Stimulated activated naive B cell treated with anti-CD40 and anti-IgM and Interleukin-4, amounts not matched to agents 10 μg/mL and 1 μg/mL and 100 μg/mL, for 72 hours (primary cell): ENCODE results near the gene CCDC88C.
"Not testable (repeated sequence)": the region's sequence is repeated elsewhere in the genome, so short reads cannot be mapped to it uniquely, and the experiment has no call there.

Source experiments
- ATAC-seq, 2 donors: fragments of 150-1000 bp; cut with Tn5 transposase; replicated peaks; 2 replicates each; pipeline ENCODE4 v1.10.0; 2021; ENCODE audit warnings: moderate library complexity in 1 of 2
- DNase-seq: peaks from one replicate; pipeline ENCODE4 v3.0.0; 2021
- H3K27ac Mint-ChIP-seq: one replicate; pipeline ENCODE4 v1.8.0; 2022; ENCODE audit warnings: mild to moderate bottlenecking, mixed read lengths
- H3K27me3 Mint-ChIP-seq, 2 donors: one replicate each; pipeline ENCODE4 v1.8.0; 2022; ENCODE audit warnings: mixed read lengths in 2 of 2
- H3K36me3 Mint-ChIP-seq, 2 donors: one replicate each; pipeline ENCODE4 v1.8.0; 2022; ENCODE audit warnings: mixed read lengths in 2 of 2, mild to moderate bottlenecking in 1 of 2
- H3K4me1 Mint-ChIP-seq, 2 donors: one replicate each; pipeline ENCODE4 v1.8.0; 2022; ENCODE audit warnings: mixed read lengths in 2 of 2, mild to moderate bottlenecking in 1 of 2
- H3K4me3 Mint-ChIP-seq, 2 donors: one replicate each; pipeline ENCODE4 v1.8.0; 2022; ENCODE audit warnings: mild to moderate bottlenecking in 2 of 2, mixed read lengths in 2 of 2, moderate library complexity in 1 of 2
- H3K9me3 Mint-ChIP-seq, 2 donors: one replicate each; pipeline ENCODE4 v1.8.0; 2022; ENCODE audit warnings: mixed read lengths in 2 of 2, mild to moderate bottlenecking in 1 of 2

CCDC88C gene

DNA sequence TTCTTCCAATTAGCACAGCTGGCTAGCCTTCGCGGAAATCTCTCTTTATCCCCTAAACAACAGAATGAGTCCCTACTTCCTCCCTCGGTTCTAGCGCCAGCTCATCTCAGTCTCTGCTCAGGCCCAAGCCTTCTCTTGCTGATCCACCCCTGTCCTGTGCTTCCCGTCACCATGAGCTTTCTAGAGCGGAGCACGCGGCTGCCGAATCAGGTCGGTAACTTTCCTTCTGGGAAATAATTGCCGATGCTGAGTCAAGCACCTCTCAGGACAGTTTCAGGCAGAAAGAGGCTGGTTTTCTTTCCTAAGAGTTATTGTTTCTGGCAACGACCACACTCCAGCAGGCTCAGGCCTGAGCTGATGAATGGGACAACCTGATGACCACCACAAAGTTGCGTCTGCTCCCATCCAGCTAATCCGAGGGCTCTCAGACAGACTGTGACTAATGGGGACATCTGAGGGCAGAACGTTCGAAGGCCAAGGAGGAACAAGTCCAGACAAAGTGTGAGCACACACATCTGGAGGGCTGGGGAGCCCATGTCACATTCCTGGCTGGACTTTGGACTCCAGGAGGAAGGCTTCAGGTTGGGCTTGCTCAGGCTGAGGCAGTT lies 159.5 kb downstream of the CCDC88C start:
- no peak overlapping the region for H3K4me3 Mint-ChIP-seq
- ATAC-seq (peak; percentile 24 to 30), DNase-seq (no peak)
- H3K27ac Mint-ChIP-seq, result no peak overlapping the region
- H3K36me3 Mint-ChIP-seq, result no peaks in the 10 kb centered on the region
- no peaks in the 10 kb centered on the region for H3K9me3 Mint-ChIP-seq
- H3K4me1 Mint-ChIP-seq, result peaks cover 15 to 27% of the 10 kb centered on the region in 2 donors
- H3K27me3 Mint-ChIP-seq, result peaks cover 2 to 3% of the 10 kb centered on the region in 2 donors

DNA sequence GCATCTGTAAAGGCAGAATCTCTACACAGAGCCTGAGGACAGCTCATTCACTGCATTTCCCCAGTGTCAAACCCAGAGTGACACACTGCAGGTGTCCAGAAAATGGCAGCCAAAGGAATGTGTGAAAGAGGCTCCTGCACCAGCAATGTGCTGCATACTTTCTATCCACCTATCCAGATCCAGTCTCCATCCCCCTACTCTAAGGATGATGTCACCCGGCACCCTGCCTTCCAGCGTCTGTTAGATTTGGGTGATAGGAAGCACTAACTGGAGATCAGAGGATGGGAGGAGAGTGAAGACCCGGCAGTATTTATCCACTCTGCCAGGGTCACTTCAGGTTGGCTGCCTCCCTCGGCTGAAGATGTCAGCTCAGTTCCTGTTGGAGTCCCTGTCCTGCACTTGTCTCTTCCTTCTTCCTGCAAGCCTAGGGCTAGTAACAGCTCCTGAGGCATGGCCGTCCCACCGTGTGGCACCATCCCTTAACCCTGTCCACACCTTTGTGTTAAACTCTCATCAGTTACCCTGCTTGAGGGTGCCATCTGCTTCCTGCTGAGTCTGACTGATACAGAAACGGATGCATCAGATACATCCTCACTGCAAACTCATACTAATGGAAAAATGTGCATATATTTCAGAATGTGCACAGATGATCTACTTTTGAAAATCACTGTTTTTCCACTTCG lies 160.2 kb downstream of the CCDC88C start:
- Mint-ChIP-seq H3K36me3 (no peaks in the 10 kb centered on the region), H3K4me1 (peaks cover 17 to 32% of the 10 kb centered on the region in 2 donors), H3K4me3 (no peak overlapping the region), H3K27me3 (no peaks in the 10 kb centered on the region), H3K9me3 (no peaks in the 10 kb centered on the region), H3K27ac (no peak overlapping the region)
- ATAC-seq (peak; percentile 31 to 42), DNase-seq (no peak)

- Mint-ChIP-seq H3K4me1 (peaks cover 22 to 40% of the 10 kb centered on the region in 2 donors), H3K9me3 (no peaks in the 10 kb centered on the region), H3K36me3 (no peaks in the 10 kb centered on the region), H3K27ac (no peak overlapping the region), H3K4me3 (no peak overlapping the region), H3K27me3 (no peaks in the 10 kb centered on the region)
- DNase-seq (no peak), ATAC-seq (no peak)
These were observed 161.0 kb downstream of the CCDC88C start for GRCh38 chr14:91256661-91257060.

DNA sequence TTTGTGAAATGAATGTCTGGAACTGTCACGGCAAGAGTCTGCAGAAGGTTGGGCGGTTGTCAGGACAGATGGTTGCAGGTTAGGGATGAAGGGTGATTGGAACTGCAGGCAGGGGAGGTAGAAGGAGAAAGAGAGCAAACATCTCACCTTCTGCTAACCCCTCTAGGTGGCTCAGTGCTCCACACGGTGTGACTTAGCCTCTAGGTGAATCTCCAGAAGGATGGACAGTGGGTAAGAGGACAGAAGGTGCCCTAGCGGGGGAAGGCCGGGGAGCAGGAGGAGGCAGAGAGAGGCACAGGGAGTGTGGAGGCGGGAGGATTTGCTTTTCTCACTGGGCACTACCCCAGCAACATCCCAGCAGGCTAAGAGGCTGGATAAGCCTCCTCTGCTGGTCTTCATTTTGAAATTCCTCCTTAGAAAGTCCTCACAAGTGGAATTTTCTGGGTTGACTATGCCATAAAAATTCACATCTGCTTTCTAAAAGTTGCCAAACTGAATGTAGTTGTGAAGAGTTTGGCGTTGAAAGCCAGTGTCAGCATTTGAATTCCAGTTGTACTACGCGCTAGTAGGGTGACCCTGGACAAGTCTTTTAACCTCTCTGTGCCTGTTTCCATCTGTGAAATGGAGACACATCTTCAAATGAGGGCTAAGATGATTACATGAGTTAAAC lies 162.5 kb downstream of the CCDC88C start:
- H3K36me3 Mint-ChIP-seq, result no peaks in the 10 kb centered on the region
- H3K27me3 Mint-ChIP-seq, result no peaks in the 10 kb centered on the region
- no peak overlapping the region for H3K27ac Mint-ChIP-seq
- no peak for DNase-seq
- H3K4me1 Mint-ChIP-seq, result peaks cover 29 to 53% of the 10 kb centered on the region in 2 donors
- H3K4me3 Mint-ChIP-seq, result peak overlapping the region in 1 of 2 donors; percentile 6
- ATAC-seq, result no peak
- no peaks in the 10 kb centered on the region for H3K9me3 Mint-ChIP-seq

- DNase-seq (no peak), ATAC-seq (no peak)
- no peaks in the 10 kb centered on the region for H3K27me3 Mint-ChIP-seq
- H3K27ac Mint-ChIP-seq, result peak overlapping the region; percentile 57
- peaks cover 36 to 60% of the 10 kb centered on the region in 2 donors for H3K4me1 Mint-ChIP-seq
- H3K4me3 Mint-ChIP-seq, result peak overlapping the region; percentile 76 to 85
- H3K36me3 Mint-ChIP-seq, result no peaks in the 10 kb centered on the region
- H3K9me3 Mint-ChIP-seq, result no peaks in the 10 kb centered on the region
These were observed 163.2 kb downstream of the CCDC88C start for GRCh38 chr14:91254461-91254860.

- no peaks in the 10 kb centered on the region for H3K27me3 Mint-ChIP-seq
- H3K4me1 Mint-ChIP-seq, result peaks cover 37 to 63% of the 10 kb centered on the region in 2 donors
- no peak for DNase-seq
These were observed 163.8 kb downstream of the CCDC88C start for GRCh38 chr14:91253795-91254323.

GRCh38 chr14:91252871-91253794 lies 164.5 kb downstream of the CCDC88C start:
- H3K27ac Mint-ChIP-seq, result no peak overlapping the region
- H3K27me3 Mint-ChIP-seq, result no peaks in the 10 kb centered on the region
- H3K36me3 Mint-ChIP-seq, result no peaks in the 10 kb centered on the region
- ATAC-seq (peak; percentile 33 to 48), DNase-seq (no peak)
- H3K4me3 Mint-ChIP-seq, result peak overlapping the region; percentile 76 to 85
- no peaks in the 10 kb centered on the region for H3K9me3 Mint-ChIP-seq
- peaks cover 37 to 66% of the 10 kb centered on the region in 2 donors for H3K4me1 Mint-ChIP-seq

More at GRCh38 chr14:91253795-91254323, 163.8 kb downstream of the CCDC88C start:
- Mint-ChIP-seq H3K27ac (peak overlapping the region; percentile 57), H3K36me3 (no peaks in the 10 kb centered on the region), H3K9me3 (no peaks in the 10 kb centered on the region), H3K4me3 (peak overlapping the region; percentile 76 to 85)
- ATAC-seq, result no peak

DNA sequence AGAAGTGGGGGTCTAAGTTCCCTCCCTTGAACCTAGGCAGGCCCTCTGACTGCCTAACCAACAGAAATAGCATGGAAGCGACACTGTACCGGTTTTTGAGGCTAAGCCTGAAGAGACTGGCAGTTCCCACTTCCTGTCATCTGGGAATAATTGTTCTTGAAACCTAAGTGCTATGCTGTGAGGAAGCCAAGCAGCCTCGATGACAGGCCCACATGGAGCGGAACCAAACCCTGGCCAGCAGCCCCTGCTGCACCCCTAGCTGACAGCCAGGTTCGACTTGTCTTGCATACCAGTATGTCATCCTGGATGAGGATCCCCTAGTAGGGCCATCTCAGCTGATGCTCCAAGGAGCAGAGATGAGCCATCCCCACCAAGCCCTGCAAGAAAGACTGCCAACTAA lies 166.7 kb downstream of the CCDC88C start:
- H3K9me3 Mint-ChIP-seq, result peaks cover 0 to 4% of the 10 kb centered on the region in 2 donors
- no peak overlapping the region for H3K4me3 Mint-ChIP-seq
- no peak for ATAC-seq
- DNase-seq, result no peak
- peaks cover 0 to 4% of the 10 kb centered on the region in 2 donors for H3K36me3 Mint-ChIP-seq
- peak overlapping the region; percentile 65 for H3K27ac Mint-ChIP-seq
- H3K4me1 Mint-ChIP-seq, result peaks cover 35 to 60% of the 10 kb centered on the region in 2 donors
- H3K27me3 Mint-ChIP-seq, result no peaks in the 10 kb centered on the region

DNA sequence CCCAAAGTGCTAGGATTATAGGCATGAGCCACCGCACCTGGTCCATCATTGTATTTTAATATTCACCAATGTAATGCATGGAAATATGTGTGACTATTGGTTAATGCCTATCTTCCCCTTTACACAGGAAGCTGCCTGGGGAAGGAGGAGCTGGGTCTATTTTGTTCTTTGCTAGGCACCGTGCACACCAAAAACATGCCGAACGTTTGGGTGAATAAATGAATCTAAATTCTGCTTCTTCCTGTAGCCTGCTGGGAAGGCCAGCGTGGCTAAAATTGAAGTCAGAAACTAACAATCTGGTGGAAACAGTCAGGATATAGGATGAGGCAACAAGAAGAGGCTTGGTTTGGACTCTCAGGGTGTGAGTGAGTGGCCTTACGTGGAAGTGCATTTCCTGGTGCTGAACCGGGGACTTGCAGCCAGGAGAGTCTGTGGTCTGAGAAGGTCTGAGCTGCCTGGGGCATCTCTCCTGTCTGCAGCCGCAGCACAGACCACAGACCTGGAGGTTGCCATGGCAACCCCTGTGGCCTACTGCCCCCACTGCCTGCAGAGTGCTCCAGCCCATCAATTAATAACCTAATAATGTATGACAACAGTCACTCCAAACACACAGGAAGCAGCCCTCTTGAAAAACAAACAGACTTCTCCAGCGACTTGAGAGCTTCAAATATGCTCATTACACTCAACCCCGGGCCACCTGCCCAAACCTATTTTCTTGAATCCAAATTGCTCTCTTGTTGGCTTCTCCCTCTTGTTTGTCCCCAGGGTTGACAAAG lies 167.6 kb downstream of the CCDC88C start:
- peak; percentile 76 to 80 for ATAC-seq
- H3K4me3 Mint-ChIP-seq, result peak overlapping the region; percentile 33 to 52

GRCh38 chr14:91246051-91246852 lies 171.4 kb downstream of the CCDC88C start:
- peaks cover 0 to 4% of the 10 kb centered on the region in 2 donors for H3K36me3 Mint-ChIP-seq
- H3K27ac Mint-ChIP-seq, result no peak overlapping the region
- H3K4me3 Mint-ChIP-seq, result no peak overlapping the region
- DNase-seq, result no peak
- peaks cover 0 to 8% of the 10 kb centered on the region in 2 donors for H3K9me3 Mint-ChIP-seq
- ATAC-seq, result no peak
- no peaks in the 10 kb centered on the region for H3K27me3 Mint-ChIP-seq
- H3K4me1 Mint-ChIP-seq, result peaks cover 61 to 75% of the 10 kb centered on the region in 2 donors

More for the DNA sequence above, 167.6 kb downstream of the CCDC88C start:
- peaks cover 36 to 65% of the 10 kb centered on the region in 2 donors for H3K4me1 Mint-ChIP-seq
- H3K27me3 Mint-ChIP-seq, result no peaks in the 10 kb centered on the region
- peaks cover 0 to 4% of the 10 kb centered on the region in 2 donors for H3K9me3 Mint-ChIP-seq
- peak; percentile 49 for DNase-seq
- H3K27ac Mint-ChIP-seq, result peak overlapping the region; percentile 88
- peaks cover 0 to 4% of the 10 kb centered on the region in 2 donors for H3K36me3 Mint-ChIP-seq

GRCh38 chr14:91245616-91246015 lies 172.0 kb downstream of the CCDC88C start:
- H3K27me3 Mint-ChIP-seq, H3K9me3 Mint-ChIP-seq, DNase-seq, ATAC-seq, H3K36me3 Mint-ChIP-seq, H3K27ac Mint-ChIP-seq, H3K4me3 Mint-ChIP-seq: not testable (repeated sequence)
- peaks cover 59 to 73% of the 10 kb centered on the region in 2 donors for H3K4me1 Mint-ChIP-seq

- no peak for ATAC-seq
- no peaks in the 10 kb centered on the region for H3K27me3 Mint-ChIP-seq
- DNase-seq, result no peak
- H3K27ac Mint-ChIP-seq, result peak overlapping the region; percentile 56
- peaks cover 55 to 67% of the 10 kb centered on the region in 2 donors for H3K4me1 Mint-ChIP-seq
- peak overlapping the region in 1 of 2 donors; percentile 63 for H3K4me3 Mint-ChIP-seq
- H3K9me3 Mint-ChIP-seq, result peaks cover 0 to 8% of the 10 kb centered on the region in 2 donors
- peaks cover 0 to 4% of the 10 kb centered on the region in 2 donors for H3K36me3 Mint-ChIP-seq
These were observed 172.6 kb downstream of the CCDC88C start for GRCh38 chr14:91245029-91245428.
